Karpas-422 (cell line): Measurements from ENCODE around the gene AFAP1L1. TPM values are rescaled to one million over a fixed set of nuclear protein-coding genes. Genes with fewer than 3 reads are reported as not detected.
A peak's percentile ranks its signal among the peaks of the same experiment; 100 is the strongest.

ENCODE experiments used
- DNase-seq: peaks from one replicate; pipeline ENCODE4 v3.0.0-alpha.2; 2015
- H2AFZ ChIP-seq: fragments of 200-600 bp; sonication (generic); 2 replicates; pipeline ENCODE4 v1.6.1; 2014; ENCODE audit warnings: antibody characterized with exemption, low read length, mixed read lengths
- H3K27ac ChIP-seq: fragments of 200-600 bp; sonication (generic); 2 replicates; pipeline ENCODE4 v1.5.1; 2014; ENCODE audit warnings: mild to moderate bottlenecking, low read length, moderate library complexity
- H3K27me3 ChIP-seq: fragments of 200-600 bp; sonication (generic); 2 replicates; pipeline ENCODE4 v1.6.1; 2014; ENCODE audit warnings: low read length, mixed read lengths
- H3K36me3 ChIP-seq: fragments of 200-600 bp; sonication (generic); 2 replicates; pipeline ENCODE4 v1.6.1; 2014; ENCODE audit warnings: low read length, mixed read lengths; ENCODE audit not compliant: insufficient read depth
- H3K4me1 ChIP-seq: fragments of 200-600 bp; sonication (generic); 2 replicates; pipeline ENCODE4 v1.6.1; 2014; ENCODE audit warnings: mild to moderate bottlenecking, low read length, mixed read lengths
- H3K4me2 ChIP-seq: fragments of 200-600 bp; sonication (generic); 2 replicates; pipeline ENCODE4 v1.6.1; 2014; ENCODE audit warnings: low read length, low read depth, mild to moderate bottlenecking; ENCODE audit not compliant: poor library complexity, severe bottlenecking
- H3K4me3 ChIP-seq: fragments of 200-600 bp; sonication (generic); 2 replicates; pipeline ENCODE4 v1.5.1; 2014; ENCODE audit warnings: mild to moderate bottlenecking, antibody characterized with exemption, low read length, mixed read lengths
- H3K79me2 ChIP-seq: fragments of 200-600 bp; sonication (generic); 2 replicates; pipeline ENCODE4 v1.6.1; 2014; ENCODE audit warnings: mild to moderate bottlenecking, low read length, mixed read lengths
- H3K9ac ChIP-seq: fragments of 200-600 bp; sonication (generic); 2 replicates; pipeline ENCODE4 v1.6.0; 2014; ENCODE audit warnings: low read length
- H3K9me2 ChIP-seq: fragments of 200-600 bp; sonication (generic), shearing (Covaris generic); replicated peaks from 2 replicates; pipeline ENCODE4 v1.6.0; 2014; ENCODE audit warnings: mild to moderate bottlenecking, low read length, moderate library complexity; ENCODE audit not compliant: insufficient read depth
- H3K9me3 ChIP-seq: fragments of 300-700, 200-600 bp; sonication (generic); 2 replicates; pipeline ENCODE4 v1.6.1; 2014; ENCODE audit warnings: low read length, mixed read lengths
- H4K20me1 ChIP-seq: fragments of 200-600 bp; sonication (generic); 2 replicates; pipeline ENCODE4 v1.6.1; 2014; ENCODE audit warnings: mild to moderate bottlenecking, antibody characterized with exemption, low read length, low read depth; ENCODE audit not compliant: insufficient read depth
- total RNA-seq: library from RNA; depleted of rRNA; stranded (reverse); fragments of >200 nt; shearing (Covaris generic); gene quantifications from 2 replicates; pipeline ENCODE4 v1.2.3, GENCODE V29; 2014; ENCODE audit warnings: low replicate concordance; rRNA removed

AFAP1L1 gene
- 1.6 TPM in 1 of 2 replicates, not detected in the other for total RNA-seq

DNA sequence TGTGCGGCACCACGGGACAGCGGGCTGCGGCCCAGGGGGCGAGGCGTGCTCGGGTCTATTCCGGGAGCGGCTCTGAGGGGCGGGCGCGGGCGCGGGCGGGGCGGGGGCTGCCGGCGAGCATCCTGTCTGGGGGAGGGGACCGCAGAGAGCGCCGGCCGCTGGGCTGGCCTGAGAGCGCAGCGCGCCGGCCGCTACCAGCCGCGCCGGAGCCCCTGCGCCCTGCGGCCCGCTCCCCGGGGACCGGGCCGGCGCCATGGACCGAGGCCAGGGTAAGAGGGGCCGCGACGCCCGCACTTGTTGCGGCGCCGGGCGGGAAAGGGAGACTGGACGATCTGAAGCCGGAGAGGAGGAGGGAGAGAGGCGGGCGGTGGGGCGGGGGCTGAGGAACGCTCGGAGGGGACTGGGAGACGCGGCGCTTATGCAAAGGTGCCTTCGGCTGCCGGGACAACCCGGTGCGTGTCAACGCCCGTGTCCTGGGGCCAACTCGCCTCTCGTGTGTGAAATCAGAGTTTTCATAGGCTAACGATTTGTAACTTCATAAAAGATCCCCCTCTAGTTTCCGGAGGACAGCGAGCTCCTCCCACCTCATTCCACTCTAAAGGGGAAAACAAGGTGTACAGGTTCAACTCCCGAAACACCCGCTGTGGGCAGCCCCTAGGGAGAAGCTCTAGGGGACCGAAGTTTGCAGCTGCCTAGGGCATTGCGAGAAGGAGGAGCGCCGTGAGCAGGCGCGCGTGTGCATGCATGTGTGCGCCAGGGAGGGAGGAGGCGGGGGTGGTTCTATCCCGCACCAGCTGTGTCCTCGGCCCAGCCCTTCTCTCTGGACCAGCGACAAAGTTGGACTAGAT is at the start of gene AFAP1L1:
Gene AFAP1L1, plus strand, starts transcription at position 144 of the 848 bp plus-strand sequence. Its CDS starts 110 bp downstream, at position 254.
- Histone ChIP-seq H3K27ac (no peak within 1 kb of the TSS), H3K4me1 (peaks cover 6% of the 10 kb centered on the region), H3K9me2 (no peaks in the 10 kb centered on the region), H2AFZ (no peak within 1 kb of the TSS), H3K27me3 (no peaks in the 10 kb centered on the region; the same call in 1 of the 2 replicates), H3K9ac (no peak within 1 kb of the TSS), H3K36me3 (no peaks in the 10 kb centered on the region; the same call in 1 of the 2 replicates), H3K79me2 (no peaks in the 10 kb centered on the region), H3K4me2 (no peak within 1 kb of the TSS), H4K20me1 (no peaks in the 10 kb centered on the region), H3K9me3 (peaks cover 2% of the 10 kb centered on the region; the same call in 1 of the 2 replicates), H3K4me3 (no peak within 1 kb of the TSS)
- no peak for DNase-seq

GRCh38 chr5:149223081-149223848 is 48.4 kb upstream of the AFAP1L1 start:
- H3K9me2 ChIP-seq: no peaks in the 10 kb centered on the region

DNA sequence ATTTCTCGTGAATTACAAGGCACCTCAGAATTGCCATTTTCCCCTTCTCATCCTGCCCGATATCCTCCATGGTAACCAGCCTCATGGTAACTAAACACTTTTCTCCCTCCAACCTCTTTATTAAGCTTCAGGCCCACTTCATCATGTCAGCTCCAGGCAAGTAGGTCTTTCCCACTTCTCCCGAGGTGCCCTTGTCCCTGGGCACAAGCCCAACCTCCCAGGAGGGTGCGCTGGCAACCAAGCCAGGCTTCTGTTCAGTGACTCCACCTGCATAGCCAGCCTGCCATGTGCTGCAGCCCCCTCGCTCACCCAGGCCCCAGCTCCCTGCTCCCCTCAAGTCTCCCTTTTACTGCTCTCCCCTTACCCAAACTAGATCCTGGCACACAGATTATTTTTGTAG is 47.4 kb upstream of the AFAP1L1 start:
- H3K27me3 ChIP-seq: no peaks in the 10 kb centered on the region
- no peak overlapping the region for H3K4me3 ChIP-seq
- H3K36me3 ChIP-seq: no peaks in the 10 kb centered on the region
- no peak for DNase-seq
- H2AFZ ChIP-seq: no peak overlapping the region
- no peak overlapping the region for H3K27ac ChIP-seq
- H3K9ac ChIP-seq: no peak overlapping the region
- no peak overlapping the region for H3K4me2 ChIP-seq
- no peaks in the 10 kb centered on the region for H4K20me1 ChIP-seq
- H3K9me2 ChIP-seq: no peaks in the 10 kb centered on the region
- H3K4me1 ChIP-seq: peaks cover 8% of the 10 kb centered on the region
- H3K9me3 ChIP-seq: no peaks in the 10 kb centered on the region
- no peaks in the 10 kb centered on the region for H3K79me2 ChIP-seq

More at GRCh38 chr5:149223081-149223848, 48.4 kb upstream of the AFAP1L1 start:
- DNase-seq: peak; percentile 48
- Histone ChIP-seq H3K27me3 (no peaks in the 10 kb centered on the region), H3K4me1 (peaks cover 8% of the 10 kb centered on the region), H4K20me1 (no peaks in the 10 kb centered on the region), H3K4me2 (no peak overlapping the region), H3K9me3 (no peaks in the 10 kb centered on the region), H3K9ac (no peak overlapping the region), H3K27ac (no peak overlapping the region), H2AFZ (no peak overlapping the region), H3K79me2 (no peaks in the 10 kb centered on the region), H3K4me3 (no peak overlapping the region), H3K36me3 (no peaks in the 10 kb centered on the region)

DNA sequence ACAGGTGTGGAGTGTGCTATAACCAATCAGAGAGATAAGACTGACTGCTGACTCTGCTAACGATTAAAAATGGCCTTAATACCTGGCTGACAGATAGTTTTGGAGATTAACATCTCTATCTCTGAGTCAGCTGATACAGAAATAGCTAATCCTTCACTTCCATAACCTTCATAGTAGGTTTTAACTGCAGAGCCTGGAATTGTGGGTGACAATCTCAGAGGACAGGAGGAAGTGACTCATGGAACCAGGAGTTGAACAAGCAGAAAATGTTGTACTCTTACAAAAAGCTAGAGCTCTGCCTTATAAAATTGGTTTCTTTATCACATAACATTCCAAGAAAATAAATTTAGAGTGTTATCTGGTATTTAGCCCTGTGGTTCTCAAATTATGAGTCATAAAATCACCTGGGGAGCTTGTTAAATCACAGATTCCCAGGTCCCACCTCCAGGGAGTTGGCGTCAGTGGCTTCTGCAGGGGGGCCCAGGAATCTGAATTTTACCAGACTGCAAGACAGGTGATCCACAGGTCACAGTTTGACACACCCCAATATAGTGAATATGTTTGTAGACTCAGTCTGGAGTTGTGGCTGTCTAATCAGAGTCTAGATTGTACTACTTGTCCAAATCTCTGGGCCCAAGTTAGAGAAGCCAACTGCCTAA is 44.4 kb upstream of the AFAP1L1 start:
- Histone ChIP-seq H2AFZ (no peak overlapping the region), H3K4me2 (no peak overlapping the region), H3K4me3 (no peak overlapping the region), H3K9ac (no peak overlapping the region), H3K4me1 (peaks cover 8% of the 10 kb centered on the region), H3K9me3 (no peaks in the 10 kb centered on the region), H4K20me1 (no peaks in the 10 kb centered on the region), H3K27me3 (no peaks in the 10 kb centered on the region), H3K36me3 (no peaks in the 10 kb centered on the region), H3K79me2 (no peaks in the 10 kb centered on the region), H3K27ac (no peak overlapping the region), H3K9me2 (no peaks in the 10 kb centered on the region)
- DNase-seq: no peak

GRCh38 chr5:149228618-149229297 is 42.9 kb upstream of the AFAP1L1 start:
- peak; percentile 49 for DNase-seq

GRCh38 chr5:149229298-149229937 is 42.2 kb upstream of the AFAP1L1 start:
- Histone ChIP-seq H2AFZ (no peak overlapping the region), H3K4me1 (no peaks in the 10 kb centered on the region), H3K27ac (no peak overlapping the region), H3K9ac (no peak overlapping the region), H3K9me3 (no peaks in the 10 kb centered on the region), H3K36me3 (no peaks in the 10 kb centered on the region), H3K27me3 (no peaks in the 10 kb centered on the region), H4K20me1 (no peaks in the 10 kb centered on the region), H3K4me2 (no peak overlapping the region), H3K79me2 (no peaks in the 10 kb centered on the region), H3K9me2 (no peaks in the 10 kb centered on the region), H3K4me3 (no peak overlapping the region)
- no peak for DNase-seq

More at GRCh38 chr5:149228618-149229297, 42.9 kb upstream of the AFAP1L1 start:
- Histone ChIP-seq H3K4me2 (no peak overlapping the region), H3K27me3 (no peaks in the 10 kb centered on the region), H2AFZ (no peak overlapping the region), H3K27ac (no peak overlapping the region), H3K4me3 (no peak overlapping the region), H3K36me3 (no peaks in the 10 kb centered on the region), H3K9ac (no peak overlapping the region), H4K20me1 (no peaks in the 10 kb centered on the region), H3K9me2 (no peaks in the 10 kb centered on the region), H3K79me2 (no peaks in the 10 kb centered on the region), H3K4me1 (no peaks in the 10 kb centered on the region), H3K9me3 (no peaks in the 10 kb centered on the region)

DNA sequence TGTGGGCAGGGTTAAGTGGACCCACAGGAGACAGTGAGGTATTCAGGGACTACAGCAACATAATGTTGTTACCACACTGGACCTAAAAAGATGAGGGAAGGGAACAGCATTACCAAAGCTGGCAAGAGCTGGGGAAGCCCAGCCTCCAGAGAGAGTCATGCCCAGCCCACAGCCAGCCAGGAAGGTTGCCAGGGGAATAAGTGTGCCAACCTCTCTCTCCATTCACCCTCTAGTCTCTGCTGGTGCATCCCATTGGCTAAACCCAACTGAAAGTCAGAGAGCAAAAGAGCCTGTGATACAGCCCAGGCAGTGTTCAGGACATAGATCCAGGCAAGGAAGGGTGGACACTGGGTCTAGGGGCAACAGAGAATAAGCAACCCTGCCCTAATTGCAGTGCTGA is 35.8 kb upstream of the AFAP1L1 start:
- no peak overlapping the region for H3K27ac ChIP-seq
- no peaks in the 10 kb centered on the region for H4K20me1 ChIP-seq
- H3K9me2 ChIP-seq: no peaks in the 10 kb centered on the region
- no peak overlapping the region for H3K4me2 ChIP-seq
- no peak overlapping the region for H3K9ac ChIP-seq
- no peaks in the 10 kb centered on the region for H3K27me3 ChIP-seq
- no peaks in the 10 kb centered on the region for H3K36me3 ChIP-seq
- H3K9me3 ChIP-seq: no peaks in the 10 kb centered on the region
- no peak for DNase-seq
- H2AFZ ChIP-seq: no peak overlapping the region
- no peak overlapping the region for H3K4me3 ChIP-seq
- H3K4me1 ChIP-seq: no peaks in the 10 kb centered on the region
- no peaks in the 10 kb centered on the region for H3K79me2 ChIP-seq
